Kidney glomerular epithelial cell (primary cell): ENCODE measurements around the gene RAPSN.

Source experiments
- DNase-seq: peaks from one replicate; lab custom pipeline; 2025; lab: John Stamatoyannopoulos, UW

RAPSN gene

GRCh38 chr11:47464483-47464882, 15.5 kb upstream of the RAPSN start:
- DNase-seq, result no peak

DNA sequence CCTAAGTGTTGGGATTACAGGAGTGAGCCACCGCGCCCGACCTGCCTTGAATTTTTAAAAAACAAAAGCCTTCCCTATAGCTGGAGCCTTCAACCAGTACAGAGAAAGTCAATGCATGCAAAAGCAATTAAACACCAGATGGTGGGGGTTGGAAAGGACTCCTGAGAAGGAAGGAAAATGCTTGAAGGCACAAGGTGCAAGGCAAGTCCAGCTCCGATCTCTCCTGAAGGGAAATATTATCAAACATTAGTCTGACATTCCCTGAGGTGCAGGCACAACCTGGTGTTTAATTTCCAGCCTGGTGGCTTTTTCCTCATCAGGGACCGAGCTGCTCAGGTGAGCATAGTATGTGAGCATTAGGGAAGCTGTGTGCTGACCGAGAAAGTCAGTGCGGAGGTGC, 12.9 kb upstream of the RAPSN start:
- DNase-seq, result no peak

- no peak for DNase-seq
Observed at GRCh38 chr11:47460571-47461235, 11.8 kb upstream of the RAPSN start.

GRCh38 chr11:47454258-47454671, 5.3 kb upstream of the RAPSN start:
- DNase-seq, result peak; percentile 78

DNA sequence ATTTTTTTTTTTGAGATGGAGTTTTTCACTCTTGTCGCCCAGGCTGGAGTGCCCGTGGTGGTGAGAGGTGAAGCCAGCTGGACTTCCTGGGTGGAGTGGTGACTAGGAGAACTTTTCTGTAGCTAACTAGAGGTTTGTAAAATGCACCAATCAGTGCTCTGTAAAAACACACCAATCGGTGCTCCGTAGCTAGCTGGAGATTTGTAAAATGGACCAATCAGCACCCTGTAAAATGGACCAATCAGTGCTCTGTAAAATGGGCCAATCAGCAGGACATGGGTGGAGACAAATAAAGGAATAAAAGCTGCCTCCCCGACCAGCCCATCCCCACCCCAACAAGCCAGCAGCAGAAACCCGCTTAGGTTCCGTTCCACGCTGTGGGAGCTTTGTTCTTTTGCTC, 4.4 kb upstream of the RAPSN start:
- DNase-seq, result no peak

- no peak for DNase-seq
Observed at GRCh38 chr11:47451990-47452389, 3.1 kb upstream of the RAPSN start.

GRCh38 chr11:47451436-47451835, 2.5 kb upstream of the RAPSN start:
- no peak for DNase-seq

DNA sequence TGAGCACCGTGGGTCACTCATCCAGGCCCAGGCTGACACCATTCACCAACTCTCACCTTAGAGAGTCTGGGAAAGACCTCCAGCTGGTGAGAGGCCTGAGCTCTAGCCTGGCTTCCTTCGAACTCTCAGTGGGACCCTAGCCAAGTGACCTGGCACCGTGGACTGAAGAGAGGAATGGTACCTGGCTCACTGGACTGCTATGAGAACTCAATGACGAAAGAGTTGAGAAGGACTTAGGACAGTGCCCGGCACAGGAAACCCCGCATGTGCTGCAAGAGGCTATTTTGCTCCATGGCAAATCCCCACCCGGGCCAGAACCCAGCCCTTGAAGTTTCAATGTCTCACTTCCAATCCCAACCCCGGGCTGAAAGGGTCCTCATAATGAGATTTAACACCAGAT, 605 bp upstream of the RAPSN start:
- DNase-seq, result no peak

GRCh38 chr11:47447906-47448305, 1.0 kb downstream of the RAPSN start:
- DNase-seq, result no peak

DNA sequence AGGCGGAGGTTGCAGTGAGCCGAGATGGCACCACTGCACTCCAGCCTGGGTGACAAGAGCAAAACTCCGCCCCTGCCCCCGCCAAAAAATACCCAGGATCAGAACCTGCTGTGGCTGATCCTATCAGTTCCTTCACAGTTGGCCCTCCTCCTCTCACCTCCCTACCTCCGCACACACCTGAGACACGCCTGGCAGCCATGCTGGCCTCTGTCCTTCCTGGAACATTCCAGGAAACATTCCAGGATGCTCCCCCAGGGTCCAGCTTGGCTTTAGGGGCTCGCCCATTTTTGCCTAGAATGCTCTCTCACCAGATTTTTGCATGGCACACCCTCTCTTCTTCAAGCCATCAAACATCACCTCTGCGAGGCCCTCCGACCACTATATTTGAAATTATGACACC, 2.1 kb downstream of the RAPSN start:
- DNase-seq, result no peak

- no peak for DNase-seq
Observed at GRCh38 chr11:47445840-47446239, 3.1 kb downstream of the RAPSN start.

DNA sequence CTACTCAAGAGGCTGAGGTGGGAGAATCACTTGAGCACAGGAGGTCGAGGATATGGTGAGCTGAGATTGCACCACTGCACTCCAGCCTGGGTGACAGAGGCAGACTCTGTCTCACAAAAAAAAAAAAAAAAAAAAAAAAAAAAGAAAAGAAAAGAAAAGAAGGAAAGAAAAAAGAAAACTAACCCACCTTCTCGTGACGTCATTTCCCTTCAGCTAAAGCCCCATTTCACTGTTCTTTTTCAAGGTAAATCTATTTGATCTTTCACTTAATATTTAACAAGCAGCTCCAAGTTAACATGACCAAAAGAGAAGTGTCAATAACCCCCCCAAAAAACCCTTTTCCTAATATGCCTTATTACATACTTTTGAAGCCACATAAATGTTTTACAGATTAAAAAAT, 5.1 kb downstream of the RAPSN start:
- DNase-seq, result no peak

DNA sequence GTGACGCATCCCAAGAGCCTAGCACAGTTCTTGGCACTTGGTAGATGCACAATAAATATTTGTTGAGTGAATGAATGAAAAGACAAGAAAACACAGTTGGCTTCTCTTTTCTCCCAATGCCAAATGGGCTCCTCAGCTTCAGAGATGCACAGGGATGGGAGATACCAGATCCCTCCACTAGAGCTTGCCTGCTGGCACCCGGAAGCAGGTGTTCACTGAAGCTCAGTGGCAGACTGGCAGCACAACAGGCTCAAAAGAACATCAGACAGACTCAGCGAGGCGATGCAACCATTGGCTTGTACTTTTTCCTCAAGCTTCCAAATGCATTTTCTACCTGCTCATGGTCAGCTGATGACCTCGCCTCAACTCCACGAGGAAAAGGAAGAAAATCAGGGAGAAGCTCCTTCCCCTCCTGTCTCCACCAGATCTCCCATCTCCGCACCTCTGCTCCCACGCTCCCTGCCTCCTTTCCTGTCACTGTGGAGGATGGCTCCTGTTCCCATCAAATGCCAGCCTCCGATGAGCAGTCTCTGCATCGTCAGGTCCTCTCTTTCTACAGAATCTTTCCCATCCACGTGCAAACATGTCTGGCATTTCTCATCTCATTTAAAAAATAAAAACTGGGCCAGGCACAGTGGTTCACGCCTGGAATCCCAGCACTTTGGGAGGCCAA, 5.8 kb downstream of the RAPSN start:
- peak; percentile 32 for DNase-seq

DNA sequence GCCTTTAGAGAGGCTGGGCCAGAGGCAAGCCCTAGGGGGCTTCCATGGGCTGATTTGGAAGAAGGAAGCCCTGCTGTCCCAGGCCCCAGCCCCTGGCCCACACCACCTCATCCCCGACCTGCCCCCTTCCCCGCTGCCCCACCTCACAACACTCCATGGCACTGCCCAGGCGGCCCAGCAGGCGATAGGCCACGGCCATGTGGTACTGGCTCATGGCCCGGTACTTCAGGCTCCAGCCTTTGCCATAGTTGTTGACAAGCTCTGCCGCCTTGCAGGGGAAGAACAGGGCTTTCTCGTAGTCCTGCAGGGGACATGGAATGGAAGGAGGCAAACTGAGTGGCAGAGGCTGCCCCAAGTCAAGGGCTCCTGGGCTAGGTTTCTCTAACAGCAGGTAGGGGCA, 6.4 kb downstream of the RAPSN start:
- DNase-seq, result no peak

DNA sequence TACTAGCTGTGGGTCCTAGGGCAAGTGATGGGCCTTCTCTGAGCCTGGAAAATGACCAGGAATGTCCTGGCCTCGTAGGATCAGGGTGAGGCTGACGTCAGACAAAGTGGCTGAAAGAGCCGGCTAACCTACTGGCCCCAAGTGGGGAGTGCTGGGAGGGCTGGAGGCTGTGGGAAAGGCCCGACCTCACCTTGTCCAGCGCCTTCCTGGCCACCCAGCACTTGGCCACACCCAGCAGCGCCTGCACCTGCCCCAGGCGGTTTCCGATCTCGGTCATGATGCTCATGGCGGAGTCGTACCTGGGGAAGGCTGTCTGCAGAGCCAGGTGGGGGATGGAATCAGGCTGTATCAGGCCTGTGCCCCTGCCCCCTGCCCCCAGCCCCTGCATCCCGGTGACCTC, 7.5 kb downstream of the RAPSN start:
- no peak for DNase-seq

GRCh38 chr11:47440054-47440476, 8.9 kb downstream of the RAPSN start:
- no peak for DNase-seq

DNA sequence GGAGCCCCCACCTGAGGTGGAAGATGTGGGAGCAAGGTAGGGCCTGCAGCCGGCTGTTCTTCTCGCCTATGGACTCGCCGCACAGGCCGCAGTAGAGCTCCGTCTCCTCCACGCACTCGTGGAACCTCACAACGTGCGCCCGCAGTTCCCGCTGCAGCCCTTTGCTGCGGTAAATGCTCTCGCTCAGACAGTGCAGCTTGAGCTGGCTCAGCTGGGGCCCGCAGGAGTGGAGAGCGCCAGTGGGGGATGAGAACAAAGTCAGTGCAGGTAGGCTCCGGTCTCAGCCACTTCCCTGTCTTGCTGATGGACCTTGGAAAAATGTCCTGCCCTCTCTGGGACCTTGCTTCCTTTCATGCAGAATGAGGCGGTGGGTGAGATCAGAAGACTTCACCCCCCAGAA, 10.2 kb downstream of the RAPSN start:
- DNase-seq, result no peak

GRCh38 chr11:47437746-47438418, 11.1 kb downstream of the RAPSN start:
- no peak for DNase-seq

DNA sequence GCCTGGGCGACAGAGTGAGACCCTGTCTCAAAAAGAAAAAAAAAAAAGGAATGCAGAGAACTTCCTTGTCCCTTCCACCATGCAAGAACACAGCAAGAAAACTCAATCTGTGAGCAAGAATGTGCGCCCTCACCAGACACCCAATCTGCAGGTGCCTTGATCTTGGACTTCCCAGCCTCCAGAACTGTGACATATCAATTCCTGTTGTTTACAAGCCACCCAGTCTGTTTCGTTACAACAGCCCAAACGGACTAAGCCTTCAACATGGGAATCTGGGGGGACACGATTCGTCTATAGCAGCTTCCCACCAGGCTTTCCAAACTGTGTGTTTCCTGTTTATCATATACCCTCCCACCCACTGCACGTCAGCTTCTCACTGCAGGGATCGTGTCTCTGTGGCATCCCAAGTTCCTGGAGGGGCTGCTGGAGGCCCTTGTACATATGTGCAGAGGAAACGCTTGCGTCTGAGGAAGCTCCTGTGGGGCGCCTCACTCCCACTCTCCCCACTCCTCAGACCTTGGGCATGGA, 11.7 kb downstream of the RAPSN start:
- no peak for DNase-seq

DNA sequence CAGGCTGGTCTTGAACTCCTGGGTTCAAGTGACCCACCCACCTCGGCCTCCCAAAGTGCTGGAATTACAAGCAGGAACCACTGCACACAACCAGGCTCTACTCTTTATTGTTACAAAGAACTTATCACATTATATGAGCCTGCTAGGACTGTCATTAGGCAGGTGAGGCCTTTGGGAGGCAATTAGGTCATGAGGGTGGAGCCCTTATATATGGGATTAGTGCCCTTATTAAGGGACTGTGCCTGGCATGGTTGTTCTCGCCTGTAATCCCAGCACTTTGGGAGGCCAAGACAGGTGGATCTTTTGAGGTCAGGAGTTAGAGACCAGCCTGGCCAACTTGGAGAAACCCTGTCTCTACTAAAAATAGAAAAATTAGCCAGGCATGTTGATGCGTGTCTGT, 12.2 kb downstream of the RAPSN start:
- DNase-seq, result no peak

- no peak for DNase-seq
Observed at GRCh38 chr11:47435687-47436086, 13.2 kb downstream of the RAPSN start.

GRCh38 chr11:47434011-47434786, 14.7 kb downstream of the RAPSN start:
- DNase-seq, result no peak
